NCI-H1105 treated with DMSO at 0.1 percent for 48 hours (cell line): Measurements from ENCODE around the gene SLFN12L.
"Not testable (repeated sequence)": the region's sequence is repeated elsewhere in the genome, so short reads cannot be mapped to it uniquely, and the experiment has no call there.

ENCODE experiments used
- DNase-seq: peaks from one replicate; lab custom pipeline; 2025; lab: John Stamatoyannopoulos, UW

Gene SLFN12L

DNA sequence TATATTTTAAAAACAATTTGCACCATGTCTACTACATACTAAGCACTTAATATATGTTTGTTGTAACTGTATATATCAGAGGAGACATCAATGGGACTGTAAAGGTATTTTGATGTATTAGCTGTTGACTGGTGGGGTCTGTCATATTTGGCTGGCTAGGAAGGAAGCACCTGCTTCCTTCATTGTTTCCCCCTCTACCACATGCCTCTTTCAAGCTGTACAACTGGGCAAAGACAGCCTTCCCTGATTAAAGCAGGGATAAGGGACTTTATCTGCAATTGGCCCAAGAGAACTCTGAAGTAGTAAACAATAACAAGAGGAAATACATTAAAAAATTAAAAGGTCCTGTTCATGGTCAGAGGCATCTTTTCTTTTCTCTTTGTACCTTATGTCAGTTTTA is 5.5 kb upstream of the SLFN12L start:
- DNase-seq = no peak

DNA sequence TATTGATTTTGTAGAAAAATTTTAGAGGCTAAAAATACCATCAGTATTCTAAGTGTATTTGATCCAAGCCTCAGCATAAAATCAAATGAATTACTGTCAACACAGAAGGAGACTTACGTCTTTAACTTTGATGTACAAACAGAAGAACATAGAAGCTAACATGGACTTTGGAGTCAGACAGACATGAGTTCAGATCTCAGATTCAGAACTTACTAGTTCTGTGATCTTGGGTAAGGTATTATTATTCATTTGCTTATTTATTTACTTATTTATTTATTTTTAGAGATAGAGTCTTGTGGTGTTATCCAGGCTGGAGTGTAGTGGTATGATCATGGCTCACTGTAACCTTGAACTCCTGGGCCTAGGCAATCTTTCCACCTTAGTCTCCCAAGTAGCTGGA is 4.0 kb upstream of the SLFN12L start:
- no peak for DNase-seq

DNA sequence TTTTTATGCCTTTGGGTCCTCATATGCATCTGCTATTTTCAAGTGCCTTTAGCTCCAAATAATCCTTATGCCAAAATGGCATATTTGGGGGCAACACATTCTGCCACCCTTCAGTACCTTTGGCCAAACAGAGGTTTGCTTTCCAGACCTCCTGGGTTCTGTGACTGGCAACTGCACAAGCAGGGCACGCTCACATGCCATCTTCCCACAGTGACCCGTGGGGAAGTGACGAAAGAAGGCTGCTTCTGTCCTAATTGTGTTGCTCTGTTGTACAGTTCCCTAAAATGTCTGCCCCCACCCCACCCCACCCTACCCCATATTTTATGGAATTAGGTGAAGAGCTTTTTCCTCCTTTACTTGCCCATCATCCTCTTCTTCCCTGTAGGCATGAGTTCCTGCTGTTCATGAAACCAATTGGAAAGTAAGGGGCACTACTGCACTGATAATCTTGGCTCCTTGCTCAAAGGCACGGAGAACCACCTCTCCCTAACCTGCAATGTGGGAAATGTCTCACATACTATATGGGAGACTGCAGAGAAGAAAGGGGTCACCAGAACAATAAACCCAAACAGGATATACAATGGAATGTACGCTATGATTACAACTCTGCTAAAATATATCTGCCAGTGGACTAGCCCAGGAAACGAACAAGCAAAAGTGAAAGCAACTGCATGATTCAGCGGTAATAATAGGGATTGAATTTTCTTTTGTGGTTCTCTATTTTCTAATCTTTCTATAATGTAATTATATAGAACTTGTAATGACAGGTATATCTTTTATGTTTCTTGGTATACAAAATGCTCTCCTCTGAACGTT is 3.3 kb upstream of the SLFN12L start:
- no peak for DNase-seq

DNA sequence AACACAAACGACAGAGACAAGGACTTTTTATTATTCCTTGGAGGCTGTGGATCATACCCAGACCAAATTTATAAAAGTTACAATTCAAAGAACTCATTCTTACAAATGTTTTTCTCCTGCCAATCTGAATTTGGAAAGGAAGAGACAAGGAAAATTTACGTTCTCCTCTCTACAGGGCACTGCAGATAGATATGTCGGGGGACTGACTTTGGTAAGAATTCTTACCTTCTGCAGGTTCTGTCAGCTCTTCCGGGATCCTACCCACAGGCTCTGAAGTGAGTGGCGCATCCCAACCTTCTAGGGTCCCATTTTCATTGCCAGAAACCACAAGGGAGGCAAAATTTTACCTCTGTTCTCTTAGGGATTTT is 2.2 kb upstream of the SLFN12L start:
- no peak for DNase-seq

DNA sequence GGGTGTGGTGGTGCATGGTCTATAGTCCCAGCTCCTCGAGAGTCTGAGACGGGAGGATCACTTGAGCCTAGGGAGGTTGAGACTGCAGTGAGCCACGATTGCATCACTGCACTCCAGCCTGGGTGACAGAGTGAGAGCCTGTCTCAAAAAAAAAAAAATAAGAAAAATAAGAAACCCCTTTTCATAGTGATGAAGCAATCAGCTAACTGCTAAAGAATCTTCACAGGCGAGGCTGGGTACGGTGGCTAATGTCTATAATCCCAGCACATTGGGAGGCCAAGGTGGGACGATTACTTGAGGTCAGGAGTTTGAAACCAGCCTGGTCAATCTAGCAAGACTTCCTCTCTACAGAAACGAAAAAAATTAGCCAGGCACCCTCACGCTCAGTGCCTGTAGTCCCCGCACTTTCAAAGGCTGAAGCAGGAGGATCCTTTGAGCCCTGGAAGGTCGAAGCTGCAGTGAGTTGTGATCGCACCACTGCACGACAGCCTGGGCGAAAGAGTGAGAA is 760 bp downstream of the SLFN12L start:
- no peak for DNase-seq

DNA sequence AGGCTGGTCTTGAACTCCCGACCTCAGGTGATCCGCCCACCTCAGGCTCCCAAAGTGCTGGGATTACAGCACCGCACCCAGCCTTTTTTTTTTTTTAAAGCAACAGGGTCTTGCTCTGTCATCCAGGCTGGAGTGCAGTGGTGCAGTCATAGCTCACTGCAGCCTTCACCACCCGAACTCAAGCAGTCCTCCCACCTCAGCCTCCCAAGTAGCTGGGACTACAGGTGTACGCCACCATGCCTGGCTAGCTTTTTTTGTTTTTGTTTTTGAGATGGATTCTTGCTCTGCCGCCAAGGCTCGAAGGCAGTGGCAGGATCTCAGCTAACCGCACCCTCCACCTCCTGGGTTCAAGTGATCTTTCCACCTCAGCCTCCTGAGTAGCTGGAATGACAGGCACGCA is 2.1 kb downstream of the SLFN12L start:
- DNase-seq = not testable (repeated sequence)

DNA sequence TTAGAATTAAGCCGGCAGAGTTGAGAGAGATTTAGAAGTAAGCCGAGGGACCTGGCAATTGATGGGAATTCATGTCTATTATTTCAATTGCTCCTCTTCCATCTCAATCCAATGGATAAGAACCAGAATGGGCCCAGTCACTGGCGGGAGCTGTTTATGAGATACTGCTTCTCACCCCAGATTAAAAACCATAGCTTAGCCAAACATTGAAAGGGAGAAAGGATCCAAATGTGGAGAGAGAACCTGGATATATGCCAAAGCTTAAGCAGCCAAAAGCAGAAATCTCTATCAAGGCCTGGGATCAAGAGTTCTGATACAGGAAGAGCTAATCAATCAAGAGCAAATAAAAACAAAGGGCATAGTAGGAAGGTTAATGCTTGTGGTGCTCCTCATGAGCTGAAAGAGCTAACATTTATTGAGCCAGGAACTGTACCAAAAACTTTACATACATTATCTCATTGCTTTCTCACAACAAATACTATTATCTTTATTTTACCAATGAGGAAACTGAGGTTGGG is 2.8 kb downstream of the SLFN12L start:
- no peak for DNase-seq

DNA sequence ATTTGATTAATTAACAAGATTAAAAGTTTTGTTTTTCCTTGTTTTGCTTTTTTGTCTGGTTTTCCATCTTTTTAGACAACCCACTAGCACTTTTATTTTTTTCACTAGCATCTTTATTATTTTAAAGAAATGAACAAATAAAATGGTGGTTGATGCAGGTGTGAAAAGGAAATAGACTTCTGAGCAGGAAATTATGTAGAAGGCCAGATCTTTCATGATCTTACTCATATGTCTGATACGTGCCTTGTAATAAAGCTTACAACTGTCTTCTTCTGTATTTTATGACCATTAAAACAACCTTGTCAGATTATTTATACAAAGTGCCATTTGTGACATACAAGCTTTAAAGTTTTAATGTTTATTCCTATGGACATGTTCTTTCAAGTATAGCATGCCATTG is 6.3 kb downstream of the SLFN12L start:
- no peak for DNase-seq

DNA sequence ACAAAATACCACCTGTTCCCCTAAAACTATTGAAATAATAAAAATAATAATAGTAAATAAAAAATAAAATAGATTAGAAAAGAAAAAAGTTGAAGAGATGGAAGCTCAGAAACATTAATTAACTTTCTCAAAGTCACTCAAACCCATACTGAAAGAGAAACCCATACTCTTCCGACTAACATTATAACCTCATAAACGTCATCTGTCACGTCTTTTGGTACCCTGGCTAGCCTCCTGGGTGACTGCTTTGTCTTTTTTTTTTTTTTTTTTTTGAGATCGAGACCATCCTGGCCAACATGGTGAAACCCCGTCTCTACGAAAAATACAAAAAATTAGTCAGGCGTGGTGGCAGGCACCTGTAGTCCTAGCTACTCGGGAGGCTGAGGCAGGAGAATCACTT is 7.6 kb downstream of the SLFN12L start:
- no peak for DNase-seq

DNA sequence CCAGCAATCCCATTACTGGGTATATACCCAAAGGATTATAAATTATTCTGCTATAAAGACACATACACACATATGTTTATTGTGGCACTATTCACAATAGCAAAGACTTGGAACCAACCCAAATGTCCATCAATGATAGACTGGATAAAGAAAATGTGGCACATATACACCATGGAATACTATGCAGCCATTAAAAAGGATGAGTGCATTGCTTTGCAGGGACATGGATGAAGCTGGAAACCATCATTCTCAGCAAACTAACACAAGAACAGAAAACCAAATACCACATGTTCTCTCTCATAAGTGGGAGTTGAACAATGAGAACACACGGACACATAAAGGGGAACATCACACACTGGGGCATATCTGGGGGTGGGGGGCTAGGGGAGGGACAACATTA is 8.2 kb downstream of the SLFN12L start:
- DNase-seq = not testable (repeated sequence)

DNA sequence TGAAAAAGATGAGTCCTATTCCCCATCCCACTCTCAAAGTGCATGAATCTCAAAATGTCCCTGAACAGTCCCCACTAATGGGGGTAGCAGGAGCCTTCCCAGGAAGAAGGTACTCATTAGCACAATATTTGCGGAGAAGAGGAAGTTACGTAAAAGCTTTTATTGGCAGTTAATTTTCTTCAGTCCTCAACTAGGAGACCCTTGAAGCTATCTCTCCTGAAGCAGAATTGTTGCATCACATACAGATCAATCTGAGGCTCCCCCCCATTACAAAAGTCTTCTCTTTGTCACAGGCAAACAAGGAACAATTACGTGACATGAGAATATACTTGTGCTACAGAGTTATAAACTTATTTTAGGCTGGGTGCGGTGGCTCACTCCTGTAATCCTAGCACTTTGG is 14.2 kb downstream of the SLFN12L start:
- DNase-seq = no peak

DNA sequence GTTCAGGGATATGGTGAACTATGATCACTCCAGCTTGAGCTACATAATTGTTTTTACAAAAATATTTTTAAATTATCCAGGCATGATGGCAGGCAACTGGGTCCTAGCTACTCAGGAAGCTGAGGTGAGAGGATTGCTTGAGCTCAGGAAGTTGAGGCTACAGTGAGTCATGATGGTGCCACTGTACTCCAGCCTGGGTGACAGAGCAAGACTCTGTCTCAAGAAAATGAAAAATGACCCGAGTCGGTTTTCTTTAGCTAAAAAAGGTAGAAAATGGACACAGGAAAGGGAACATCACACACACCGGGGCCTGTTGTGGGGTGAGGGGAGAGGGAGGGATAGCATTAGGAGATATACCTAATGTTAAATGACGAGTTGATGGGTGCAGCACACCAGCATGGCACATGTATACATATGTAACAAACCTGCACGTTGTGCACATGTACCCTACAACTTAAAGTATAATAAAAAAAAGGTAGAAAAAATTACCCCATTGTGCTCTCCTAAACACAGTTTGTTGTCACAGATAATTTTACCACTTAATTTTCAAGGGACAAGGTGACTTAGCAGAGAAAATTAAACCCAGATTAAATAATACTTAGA is 15.7 kb downstream of the SLFN12L start:
- not testable (repeated sequence) for DNase-seq

DNA sequence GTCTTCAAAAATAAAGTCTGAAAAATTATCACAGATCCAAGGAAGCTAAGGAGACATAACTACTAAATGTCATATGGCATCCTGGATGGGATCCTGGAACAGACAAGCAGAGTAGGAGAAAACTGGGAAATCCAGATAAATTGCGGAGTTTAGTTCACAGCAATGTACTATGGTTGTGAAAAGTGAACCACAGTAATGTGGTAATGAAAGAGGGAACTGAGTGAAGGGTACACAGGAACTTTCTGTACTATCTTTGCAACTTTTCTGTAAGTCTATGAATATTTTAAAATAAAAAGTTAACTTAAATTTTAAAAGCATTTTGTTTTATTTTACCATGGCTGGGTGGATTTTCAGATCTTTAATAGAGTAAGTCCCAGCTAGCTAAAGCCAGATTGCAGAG is 16.3 kb downstream of the SLFN12L start:
- DNase-seq = no peak

DNA sequence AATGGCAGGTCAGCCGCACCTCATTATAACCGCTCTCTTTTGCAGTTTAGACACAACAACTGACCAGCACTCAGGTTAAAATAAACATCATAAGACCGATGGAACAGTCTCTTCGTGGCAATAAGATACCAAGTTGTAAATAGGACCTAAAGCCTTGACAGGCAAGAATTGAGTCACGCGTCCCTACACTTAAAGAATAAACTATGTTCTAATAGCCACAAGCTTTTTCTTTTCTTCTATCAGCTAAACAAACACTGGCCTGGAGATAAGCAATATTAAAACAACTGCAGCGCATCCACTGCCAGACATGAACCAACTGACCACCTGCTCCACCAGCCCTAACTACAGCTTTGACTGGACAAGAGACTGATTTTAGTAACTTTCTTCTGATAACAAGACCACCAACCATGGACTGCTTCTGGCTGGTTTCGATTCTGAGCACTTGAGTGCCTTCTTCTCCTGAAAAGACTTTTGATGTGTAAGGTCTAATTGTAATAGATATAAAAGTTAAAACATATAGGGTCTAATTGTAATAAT is 17.5 kb downstream of the SLFN12L start:
- DNase-seq = no peak

DNA sequence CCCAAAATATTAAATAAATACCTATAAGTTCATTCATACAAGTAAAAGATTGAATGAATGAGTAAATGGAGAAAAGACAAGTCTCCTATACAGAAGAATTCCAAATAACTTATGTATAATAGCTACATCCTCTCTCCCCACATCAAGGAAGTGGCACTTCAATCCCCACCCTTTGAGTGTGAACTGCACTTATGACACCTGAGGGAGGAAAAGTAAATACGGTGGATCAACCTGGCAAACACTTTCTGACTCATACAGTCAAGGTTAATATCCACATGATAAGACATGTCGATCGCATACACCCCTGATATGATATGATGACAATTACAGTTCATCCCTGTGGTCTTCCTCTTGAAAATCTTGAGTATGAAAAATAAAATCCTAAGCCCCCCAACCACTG is 18.0 kb downstream of the SLFN12L start:
- DNase-seq = no peak

DNA sequence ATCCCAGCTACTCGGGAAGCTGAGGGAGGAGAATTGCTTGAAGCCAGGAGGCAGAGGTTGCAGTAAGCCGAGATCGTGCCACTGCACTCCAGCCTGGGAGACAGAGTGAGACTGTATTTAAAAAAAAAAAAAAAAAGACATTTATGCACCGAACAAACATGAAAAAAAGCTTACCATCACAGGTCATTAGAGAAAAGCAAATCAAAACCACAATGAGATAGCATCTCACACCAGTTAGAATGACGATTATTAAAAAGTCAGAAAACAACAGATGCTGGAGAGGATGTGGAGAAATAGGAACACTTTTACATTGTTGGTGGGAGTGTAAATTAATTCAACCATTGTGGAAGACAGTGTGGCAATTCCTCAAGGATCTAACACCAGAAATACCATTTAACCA is 19.0 kb downstream of the SLFN12L start:
- DNase-seq = not testable (repeated sequence)

DNA sequence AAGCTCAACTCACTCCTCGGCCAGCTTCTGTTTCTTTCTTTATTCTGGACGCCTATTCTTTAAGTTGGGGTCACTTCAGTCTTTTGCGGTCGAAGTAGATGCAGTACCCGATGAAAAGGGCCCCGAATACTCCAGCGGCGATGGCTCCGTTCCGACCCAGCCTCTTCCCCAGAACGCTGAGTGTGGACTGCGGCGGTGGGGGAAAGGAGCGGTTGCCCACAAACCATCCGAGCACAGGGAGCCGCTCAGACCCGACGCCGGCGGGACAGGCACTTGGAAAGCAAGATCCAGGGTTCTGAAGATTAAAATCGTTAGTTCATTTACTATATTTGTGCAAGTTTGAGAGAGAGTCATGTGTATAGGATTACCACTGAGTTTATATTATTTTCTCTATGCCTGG is 22.5 kb downstream of the SLFN12L start:
- DNase-seq = no peak

DNA sequence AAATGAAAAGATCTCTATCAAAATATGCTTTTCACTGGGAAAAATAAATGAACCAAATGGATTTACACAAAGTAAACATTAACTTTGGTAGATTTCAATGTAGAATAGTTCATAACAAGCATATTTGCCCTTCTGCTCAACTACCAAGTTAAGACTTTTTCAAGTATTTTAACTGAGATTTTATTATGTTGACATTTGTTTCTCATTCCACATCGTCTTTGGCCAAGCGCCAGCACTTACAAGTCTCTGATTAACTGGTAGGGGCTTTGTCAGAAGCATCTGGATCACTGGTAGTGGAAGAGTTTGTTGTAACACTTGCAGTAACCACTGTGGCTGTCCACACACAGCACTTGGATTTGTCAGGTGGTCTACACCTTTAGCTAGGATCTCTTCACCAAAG is 22.9 kb downstream of the SLFN12L start:
- DNase-seq = no peak

DNA sequence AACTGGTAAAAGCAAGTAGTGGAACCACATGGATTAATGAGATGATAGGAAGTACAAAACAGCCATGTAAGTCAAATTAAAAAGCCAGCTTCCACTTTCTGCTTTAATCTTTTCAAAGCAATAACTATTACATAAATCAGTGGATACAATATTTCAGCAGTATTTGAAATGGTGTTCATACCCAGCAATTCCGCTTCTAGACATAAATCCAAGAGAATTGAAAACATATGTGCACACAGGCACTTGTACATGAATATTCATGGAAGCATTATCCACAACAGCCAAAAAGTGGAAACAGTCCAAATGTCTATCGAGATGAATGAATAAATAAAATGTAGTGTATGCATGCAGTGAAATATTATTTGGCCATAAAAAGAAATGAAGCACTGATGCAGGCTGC is 27.4 kb downstream of the SLFN12L start:
- DNase-seq = no peak

DNA sequence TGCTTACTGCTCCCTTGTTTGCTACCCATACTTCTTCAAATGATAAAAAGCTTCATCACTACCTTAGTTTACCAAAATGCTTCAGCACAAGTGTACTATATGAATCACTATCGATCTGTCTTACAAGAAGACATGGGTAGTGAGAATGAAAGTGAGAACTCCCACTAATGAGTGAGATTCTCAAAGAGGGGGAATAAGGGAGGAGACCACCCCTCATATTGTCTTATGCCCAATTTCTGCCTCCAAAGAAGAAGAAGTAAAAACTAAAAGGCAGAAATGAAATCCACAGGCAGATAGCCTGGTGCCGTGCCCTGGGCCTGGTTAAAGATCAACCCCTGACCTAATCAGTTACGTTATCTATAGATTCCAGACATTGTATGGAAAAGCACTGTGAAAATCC is 29.8 kb downstream of the SLFN12L start:
- not testable (repeated sequence) for DNase-seq

DNA sequence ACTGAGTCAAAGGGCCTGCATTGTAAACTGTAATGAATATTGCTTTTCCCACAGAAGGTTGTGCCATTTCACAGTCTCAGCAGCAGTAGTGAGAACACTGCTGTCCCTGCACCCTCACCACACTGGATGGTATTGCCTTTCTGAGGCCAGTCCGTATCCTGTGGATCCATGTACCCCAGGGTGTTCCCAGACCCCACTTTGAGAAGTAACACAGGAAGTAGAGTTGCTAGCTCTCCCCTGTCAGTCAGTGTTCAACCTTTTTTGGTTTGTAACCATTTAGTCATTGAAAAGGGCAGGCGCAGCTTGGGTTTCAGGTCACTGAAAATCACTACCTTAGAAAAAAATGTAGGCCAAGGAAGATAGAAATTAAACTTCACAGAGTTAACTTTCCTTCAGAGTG is 37.9 kb downstream of the SLFN12L start:
- no peak for DNase-seq

DNA sequence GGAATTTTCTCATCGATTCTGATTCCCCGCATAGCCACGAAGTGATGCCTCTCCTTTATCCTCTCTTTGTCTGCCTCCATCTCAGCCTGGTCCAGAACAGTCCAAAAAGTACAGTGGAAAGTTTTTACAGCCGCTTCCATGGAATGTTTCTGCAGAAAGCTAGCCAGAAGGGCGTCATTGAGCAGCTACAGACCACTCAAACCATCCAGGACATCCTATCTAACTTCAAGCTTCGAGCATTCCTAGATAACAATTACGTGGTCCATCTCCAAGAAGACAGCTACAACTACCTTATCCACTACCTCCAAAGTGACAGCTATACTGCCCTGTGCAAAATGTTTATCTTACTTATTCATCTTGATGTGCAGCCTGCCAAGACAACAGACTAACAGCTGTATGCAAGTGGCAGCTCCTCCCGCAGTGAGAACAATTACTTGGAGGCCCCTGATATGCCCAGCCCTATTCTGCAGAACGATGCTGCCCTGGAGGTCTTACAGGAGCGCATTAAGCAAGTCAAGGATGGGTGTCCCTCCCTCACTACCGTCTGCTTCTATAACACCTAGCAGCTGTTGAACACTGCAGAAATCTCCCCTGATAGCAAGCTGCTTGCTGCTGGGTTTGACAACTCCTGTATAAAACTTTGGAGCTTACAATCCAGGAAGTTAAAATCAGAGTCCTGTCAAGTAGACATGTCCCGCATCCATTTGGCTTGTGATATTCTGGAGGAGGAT is 38.9 kb downstream of the SLFN12L start:
- no peak for DNase-seq
